ENCODE results near the gene RPS6KA4. TPM values are rescaled to one million over a fixed set of nuclear protein-coding genes. Genes with fewer than 3 reads are reported as not detected.

Gene RPS6KA4
- total RNA-seq, 1 donor from 2014 or later: 42.4 TPM

GRCh38 chr11:64378335-64378880, 19.4 kb downstream of the RPS6KA4 start:
- Histone ChIP-seq H3K4me3 (no peak overlapping the region), H3K9me3 (no peaks in the 10 kb centered on the region), H3K36me3 (no peaks in the 10 kb centered on the region), H3K27ac (no peak overlapping the region), H3K4me1 (no peaks in the 10 kb centered on the region), H3K27me3 (peaks cover 14% of the 10 kb centered on the region)
- DNase-seq (no peak), ATAC-seq (no peak)
- no peak for TF ChIP-seq CTCF (IDR thresholded peaks at IDR 0.05)
- intact Hi-C loops (cut with DNase I): no loop called here

DNA sequence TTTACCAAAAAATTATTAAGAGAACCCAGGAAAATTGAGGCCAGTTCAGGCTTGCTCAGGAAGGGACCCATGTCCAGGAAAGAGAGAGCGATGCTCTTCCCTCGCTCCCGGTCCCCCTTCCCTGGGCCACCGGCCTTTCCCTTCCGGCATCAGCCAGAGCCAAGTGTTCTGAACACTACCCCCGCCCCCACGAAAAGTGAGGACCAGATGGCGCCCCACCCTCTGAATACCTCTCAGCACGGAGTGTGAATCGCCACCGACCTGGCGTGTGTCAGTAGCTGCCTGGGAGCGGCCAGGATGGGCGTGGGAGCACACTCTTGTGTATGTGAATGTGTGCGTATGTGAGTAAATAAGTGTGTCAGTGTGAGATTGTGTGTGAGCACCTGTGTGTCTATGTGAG, 20.2 kb downstream of the RPS6KA4 start:
- Histone ChIP-seq H3K4me3 (no peak overlapping the region), H3K27ac (no peak overlapping the region), H3K9me3 (no peaks in the 10 kb centered on the region), H3K36me3 (no peaks in the 10 kb centered on the region), H3K4me1 (no peaks in the 10 kb centered on the region), H3K27me3 (peaks cover 15% of the 10 kb centered on the region)
- no peak for DNase-seq
- no peak for TF ChIP-seq CTCF (IDR thresholded peaks at IDR 0.05)
- intact Hi-C loops (cut with DNase I): no loop called here
- ATAC-seq: no peak

DNA sequence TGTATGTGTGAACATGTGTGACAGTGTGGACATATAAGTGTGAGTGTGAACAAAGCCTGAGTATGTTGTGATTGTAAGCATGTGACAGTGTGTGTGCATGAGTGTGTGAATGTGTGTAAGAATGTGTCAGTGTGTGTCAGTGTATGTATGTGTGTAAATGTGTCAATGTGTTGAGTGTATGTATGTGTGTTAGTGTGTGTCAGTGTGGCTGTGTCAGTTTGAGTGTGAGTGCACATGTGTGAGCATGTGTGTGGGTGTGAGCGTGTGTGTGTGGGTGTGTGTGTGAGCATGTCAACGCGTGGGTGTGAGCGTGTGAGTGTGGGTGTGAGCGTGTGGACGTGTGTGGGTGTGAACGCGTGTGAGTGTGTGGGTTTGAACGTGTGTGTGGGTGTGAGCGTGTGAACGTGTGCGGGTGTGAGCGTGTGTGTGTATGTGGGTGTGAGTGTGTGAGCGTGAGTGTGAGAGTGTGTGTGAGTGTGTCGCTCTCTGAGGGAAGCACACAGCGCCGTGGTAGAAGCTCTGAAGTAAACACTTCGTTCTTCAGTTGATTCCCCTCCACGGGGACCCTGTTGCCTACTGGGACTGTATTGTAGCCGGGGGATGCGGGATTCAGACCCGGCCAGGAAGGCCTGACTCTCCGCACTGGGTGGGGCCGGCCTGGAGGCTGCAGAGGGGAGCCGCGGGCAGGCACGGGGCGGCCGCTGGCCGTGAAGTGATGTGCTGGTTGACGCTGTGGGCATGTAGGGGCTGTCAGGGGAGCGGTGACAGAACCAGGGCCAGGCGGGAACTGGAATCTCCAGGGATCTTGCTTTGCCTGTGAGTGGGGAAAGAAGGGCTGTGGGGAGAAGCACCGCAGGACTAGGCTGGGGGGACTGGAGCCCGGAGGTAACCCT, 21.1 kb downstream of the RPS6KA4 start:
- Histone ChIP-seq H3K36me3 (no peaks in the 10 kb centered on the region), H3K27ac (no peak overlapping the region), H3K4me3 (no peak overlapping the region), H3K27me3 (peaks cover 15% of the 10 kb centered on the region), H3K4me1 (no peaks in the 10 kb centered on the region), H3K9me3 (no peaks in the 10 kb centered on the region)
- ATAC-seq (peak; percentile 4), DNase-seq (no peak)
- no peak for TF ChIP-seq CTCF (IDR thresholded peaks at IDR 0.05)
- intact Hi-C loops (cut with DNase I): no loop called here

DNA sequence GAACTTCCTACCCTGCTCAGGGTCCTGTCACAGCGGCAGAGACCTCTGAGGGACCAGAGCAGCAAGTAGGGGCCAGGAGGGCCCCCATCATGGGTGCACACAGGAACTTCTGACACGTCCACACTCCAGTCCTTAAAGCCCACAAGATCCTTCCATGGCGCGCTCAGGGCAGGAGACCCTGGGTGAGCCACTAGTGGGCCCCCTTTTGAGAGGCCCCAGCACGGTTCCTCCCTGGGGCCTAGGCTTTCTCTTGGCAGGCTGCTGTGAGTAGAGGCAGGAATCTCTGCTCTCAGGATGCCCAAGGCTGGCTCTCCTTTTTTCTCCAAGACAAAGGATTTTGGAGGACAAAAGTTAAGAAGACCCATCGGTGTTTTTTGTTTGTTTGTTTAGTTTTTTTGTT, 22.4 kb downstream of the RPS6KA4 start:
- intact Hi-C loops (cut with DNase I): no loop called here
- Histone ChIP-seq H3K27me3 (peaks cover 15% of the 10 kb centered on the region), H3K36me3 (no peaks in the 10 kb centered on the region), H3K27ac (no peak overlapping the region), H3K4me1 (no peaks in the 10 kb centered on the region), H3K4me3 (no peak overlapping the region), H3K9me3 (no peaks in the 10 kb centered on the region)
- ATAC-seq: no peak
- DNase-seq: no peak
- no peak for TF ChIP-seq CTCF (IDR thresholded peaks at IDR 0.05)

- ATAC-seq: no peak
- no peaks in the 10 kb centered on the region for H3K36me3 ChIP-seq
- TF ChIP-seq CTCF (IDR thresholded peaks at IDR 0.05): no peak
- no peak overlapping the region for H3K4me3 ChIP-seq
- intact Hi-C loops (cut with DNase I): no loop called here
- H3K27ac ChIP-seq: no peak overlapping the region
- H3K27me3 ChIP-seq: peaks cover 15% of the 10 kb centered on the region
- H3K4me1 ChIP-seq: no peaks in the 10 kb centered on the region
- no peaks in the 10 kb centered on the region for H3K9me3 ChIP-seq
- DNase-seq: no peak
These were observed 23.1 kb downstream of the RPS6KA4 start for GRCh38 chr11:64382047-64382446.
